ENCODE results near the gene DDIT3.

DNA sequence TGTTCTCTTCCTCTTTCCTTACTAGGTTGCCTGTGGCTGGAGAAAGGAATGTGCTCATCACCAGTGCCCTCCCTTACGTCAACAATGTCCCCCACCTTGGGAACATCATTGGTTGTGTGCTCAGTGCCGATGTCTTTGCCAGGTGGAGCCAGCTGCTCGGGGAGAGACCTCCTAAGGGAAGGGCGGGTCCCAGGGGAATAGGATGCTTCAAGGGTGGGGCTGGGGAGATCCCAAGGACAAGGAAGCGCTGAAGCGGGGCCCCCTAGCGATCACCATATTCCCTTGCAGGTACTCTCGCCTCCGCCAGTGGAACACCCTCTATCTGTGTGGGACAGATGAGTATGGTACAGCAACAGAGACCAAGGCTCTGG, 22.2 kb downstream of the DDIT3 start:
- TF ChIP-seq, protein P1, sequence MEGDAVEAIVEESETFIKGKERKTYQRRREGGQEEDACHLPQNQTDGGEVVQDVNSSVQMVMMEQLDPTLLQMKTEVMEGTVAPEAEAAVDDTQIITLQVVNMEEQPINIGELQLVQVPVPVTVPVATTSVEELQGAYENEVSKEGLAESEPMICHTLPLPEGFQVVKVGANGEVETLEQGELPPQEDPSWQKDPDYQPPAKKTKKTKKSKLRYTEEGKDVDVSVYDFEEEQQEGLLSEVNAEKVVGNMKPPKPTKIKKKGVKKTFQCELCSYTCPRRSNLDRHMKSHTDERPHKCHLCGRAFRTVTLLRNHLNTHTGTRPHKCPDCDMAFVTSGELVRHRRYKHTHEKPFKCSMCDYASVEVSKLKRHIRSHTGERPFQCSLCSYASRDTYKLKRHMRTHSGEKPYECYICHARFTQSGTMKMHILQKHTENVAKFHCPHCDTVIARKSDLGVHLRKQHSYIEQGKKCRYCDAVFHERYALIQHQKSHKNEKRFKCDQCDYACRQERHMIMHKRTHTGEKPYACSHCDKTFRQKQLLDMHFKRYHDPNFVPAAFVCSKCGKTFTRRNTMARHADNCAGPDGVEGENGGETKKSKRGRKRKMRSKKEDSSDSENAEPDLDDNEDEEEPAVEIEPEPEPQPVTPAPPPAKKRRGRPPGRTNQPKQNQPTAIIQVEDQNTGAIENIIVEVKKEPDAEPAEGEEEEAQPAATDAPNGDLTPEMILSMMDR (IDR thresholded peaks at IDR 0.05; ENCODE audit: poor library complexity, severe bottlenecking) = no peak
- TF ChIP-seq, protein P2, sequence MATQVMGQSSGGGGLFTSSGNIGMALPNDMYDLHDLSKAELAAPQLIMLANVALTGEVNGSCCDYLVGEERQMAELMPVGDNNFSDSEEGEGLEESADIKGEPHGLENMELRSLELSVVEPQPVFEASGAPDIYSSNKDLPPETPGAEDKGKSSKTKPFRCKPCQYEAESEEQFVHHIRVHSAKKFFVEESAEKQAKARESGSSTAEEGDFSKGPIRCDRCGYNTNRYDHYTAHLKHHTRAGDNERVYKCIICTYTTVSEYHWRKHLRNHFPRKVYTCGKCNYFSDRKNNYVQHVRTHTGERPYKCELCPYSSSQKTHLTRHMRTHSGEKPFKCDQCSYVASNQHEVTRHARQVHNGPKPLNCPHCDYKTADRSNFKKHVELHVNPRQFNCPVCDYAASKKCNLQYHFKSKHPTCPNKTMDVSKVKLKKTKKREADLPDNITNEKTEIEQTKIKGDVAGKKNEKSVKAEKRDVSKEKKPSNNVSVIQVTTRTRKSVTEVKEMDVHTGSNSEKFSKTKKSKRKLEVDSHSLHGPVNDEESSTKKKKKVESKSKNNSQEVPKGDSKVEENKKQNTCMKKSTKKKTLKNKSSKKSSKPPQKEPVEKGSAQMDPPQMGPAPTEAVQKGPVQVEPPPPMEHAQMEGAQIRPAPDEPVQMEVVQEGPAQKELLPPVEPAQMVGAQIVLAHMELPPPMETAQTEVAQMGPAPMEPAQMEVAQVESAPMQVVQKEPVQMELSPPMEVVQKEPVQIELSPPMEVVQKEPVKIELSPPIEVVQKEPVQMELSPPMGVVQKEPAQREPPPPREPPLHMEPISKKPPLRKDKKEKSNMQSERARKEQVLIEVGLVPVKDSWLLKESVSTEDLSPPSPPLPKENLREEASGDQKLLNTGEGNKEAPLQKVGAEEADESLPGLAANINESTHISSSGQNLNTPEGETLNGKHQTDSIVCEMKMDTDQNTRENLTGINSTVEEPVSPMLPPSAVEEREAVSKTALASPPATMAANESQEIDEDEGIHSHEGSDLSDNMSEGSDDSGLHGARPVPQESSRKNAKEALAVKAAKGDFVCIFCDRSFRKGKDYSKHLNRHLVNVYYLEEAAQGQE (IDR thresholded peaks at IDR 0.05; ENCODE audit: borderline replicate concordance) = no peak
